CD14-positive monocyte (primary cell): Measurements from ENCODE around the gene ZMAT2. TPM values are rescaled to one million over a fixed set of nuclear protein-coding genes. Genes with fewer than 3 reads are reported as not detected.
A peak's percentile ranks its signal among the peaks of the same experiment; 100 is the strongest.
"Not testable (repeated sequence)": the region's sequence is repeated elsewhere in the genome, so short reads cannot be mapped to it uniquely, and the experiment has no call there.

Source experiments
- DNase-seq, 3 donors: peaks; one replicate each; pipeline ENCODE4 v3.0.0-alpha.2; 2011 to 2022
- H2AFZ ChIP-seq: 2 replicates; pipeline ENCODE4 v1.6.0; 2012; ENCODE audit warnings: mild to moderate bottlenecking, low read depth, low read length, inconsistent platforms; ENCODE audit not compliant: insufficient read depth, poor library complexity, severe bottlenecking
- H3K27ac ChIP-seq, 2 donors: 1 replicate in 1 of 2; 2 replicates in 1 of 2; pipeline ENCODE4 v1.5.1; 2012 to 2013; ENCODE audit warnings: low read length in 2 of 2, control low read depth in 1 of 2, inconsistent platforms in 1 of 2, low read depth in 1 of 2, mild to moderate bottlenecking in 1 of 2
- H3K27me3 ChIP-seq, 2 donors: one replicate each; pipeline versions ENCODE4 v1.6.0 to v1.6.1; 2011 to 2013; ENCODE audit warnings: low read length in 2 of 2; ENCODE audit not compliant: control insufficient read depth in 2 of 2, insufficient read depth in 2 of 2
- H3K36me3 ChIP-seq, 2 donors: replicated peaks in 1 of 2; 1 replicate in 1 of 2; 2 replicates in 1 of 2; pipeline versions ENCODE4 v1.5.1 to v1.6.1; 2012 to 2013; ENCODE audit warnings: low read length in 2 of 2, control low read depth in 1 of 2, inconsistent platforms in 1 of 2, mild to moderate bottlenecking in 1 of 2; ENCODE audit not compliant: insufficient read depth in 2 of 2, control insufficient read depth in 1 of 2
- H3K4me1 ChIP-seq, 2 donors: 1 replicate in 1 of 2; 2 replicates in 1 of 2; pipeline versions ENCODE4 v1.5.1 to v1.6.1; 2012 to 2013; ENCODE audit warnings: low read length in 2 of 2, control low read depth in 1 of 2, inconsistent platforms in 1 of 2, mild to moderate bottlenecking in 1 of 2, moderate library complexity in 1 of 2; ENCODE audit not compliant: insufficient read depth in 2 of 2, control insufficient read depth in 1 of 2
- H3K4me2 ChIP-seq: replicated peaks from 2 replicates; pipeline ENCODE3; 2012; ENCODE audit warnings: low read length, moderate library complexity, mild to moderate bottlenecking; ENCODE audit not compliant: poor library complexity, severe bottlenecking; ENCODE audit errors: extremely low read depth
- H3K4me3 ChIP-seq, 3 experiments: fragments of 200-600 bp in 1 of 3; sonication (generic) in 1 of 3; replicated peaks in 1 of 3; 1 replicate in 2 of 3; 2 replicates in 1 of 3; pipeline ENCODE4 v1.5.1; 2011 to 2013; ENCODE audit warnings: low read length in 3 of 3, mild to moderate bottlenecking in 3 of 3, control low read depth in 2 of 3, low read depth in 2 of 3, inconsistent platforms in 1 of 3, moderate library complexity in 1 of 3
- H3K79me2 ChIP-seq: 2 replicates; pipeline ENCODE4 v1.6.0; 2012; ENCODE audit warnings: mild to moderate bottlenecking, control low read depth, inconsistent platforms, low read length, moderate library complexity; ENCODE audit not compliant: insufficient read depth
- H3K9ac ChIP-seq: 2 replicates; pipeline ENCODE4 v1.6.0; 2017; ENCODE audit warnings: low read length, mild to moderate bottlenecking; ENCODE audit not compliant: insufficient read depth, poor library complexity, severe bottlenecking
- H3K9me3 ChIP-seq, 2 donors: replicated peaks in 1 of 2; 1 replicate in 1 of 2; 2 replicates in 1 of 2; pipeline versions ENCODE4 v1.5.1 to v1.6.1; 2012 to 2013; ENCODE audit warnings: low read length in 2 of 2, control low read depth in 1 of 2; ENCODE audit not compliant: control insufficient read depth in 1 of 2, insufficient read depth in 1 of 2
- H4K20me1 ChIP-seq: 2 replicates; pipeline ENCODE4 v1.6.0; 2012; ENCODE audit warnings: mild to moderate bottlenecking, low read length, control low read depth, moderate library complexity; ENCODE audit not compliant: insufficient read depth
- H3K27ac Mint-ChIP-seq, 7 donors: one replicate each; pipeline ENCODE4 v1.8.0; 2020; ENCODE audit warnings: mild to moderate bottlenecking in 7 of 7, mixed read lengths in 7 of 7, moderate library complexity in 6 of 7, inconsistent platforms in 2 of 7
- H3K27me3 Mint-ChIP-seq, 3 donors: one replicate each; pipeline ENCODE4 v1.8.0; 2021 to 2022; ENCODE audit warnings: low read depth in 3 of 3, mild to moderate bottlenecking in 3 of 3, mixed read lengths in 3 of 3, moderate library complexity in 3 of 3, inconsistent platforms in 1 of 3
- H3K36me3 Mint-ChIP-seq, 2 donors: one replicate each; pipeline ENCODE4 v1.8.0; 2020; ENCODE audit warnings: mixed read lengths in 2 of 2, inconsistent platforms in 1 of 2, mild to moderate bottlenecking in 1 of 2
- H3K4me1 Mint-ChIP-seq: one replicate; pipeline ENCODE4 v1.8.0; 2020; ENCODE audit warnings: mild to moderate bottlenecking, mixed read lengths
- H3K4me3 Mint-ChIP-seq, 2 donors: one replicate each; pipeline ENCODE4 v1.8.0; 2020; ENCODE audit warnings: mild to moderate bottlenecking in 2 of 2, mixed read lengths in 2 of 2, moderate library complexity in 1 of 2
- H3K9me3 Mint-ChIP-seq, 7 donors: one replicate each; pipeline ENCODE4 v1.8.0; 2020 to 2022; ENCODE audit warnings: mixed read lengths in 7 of 7, mild to moderate bottlenecking in 6 of 7, moderate library complexity in 6 of 7, inconsistent platforms in 2 of 7
- CTCF ChIP-seq: fragments of 200-600 bp; IDR thresholded peaks from one replicate; pipeline ENCODE4 v1.8.0; 2022; ENCODE audit warnings: antibody characterized with exemption, mild to moderate bottlenecking
- WGBS: methylation state at CpG from one replicate; pipeline ENCODE4 v1.1.5; 2013; ENCODE audit warnings: missing lambda C conversion rate; ENCODE audit not compliant: insufficient coverage; 5-methylcytosine and 5-hydroxymethylcytosine counted together
- intact Hi-C, 2 donors: fragments of 100-400 bp; cut with micrococcal nuclease; formaldehyde crosslinking; loops; one replicate each; pipeline versions ENCODE4 v1.15.0 to v1.15.1; 2023
- polyA plus RNA-seq, 3 donors: library from polyadenylated mRNA; depleted of rRNA in 1 of 3; unstranded in 2 of 3; stranded (reverse) in 1 of 3; fragments of 300-500 nt in 2 of 3; fragments of >200 nt in 1 of 3; fragmentation: Illumina TruSeq in 2 of 3; gene quantifications; 1 replicate in 2 of 3; 2 replicates in 1 of 3; pipeline ENCODE4 v1.2.3, GENCODE V29; 2012 to 2021

Gene ZMAT2
- polyA plus RNA-seq, 3 donors = 22.5 to 59.5 (median 52.5) TPM

GRCh38 chr5:140718266-140718592 is 18.0 kb downstream of the ZMAT2 start:
- H3K4me3 Mint-ChIP-seq = no peak overlapping the region
- DNase-seq = no peak
- H3K27me3 Mint-ChIP-seq = peaks cover 4 to 11% (median 7%) of the 10 kb centered on the region in 3 donors
- Histone ChIP-seq H3K27me3 (peaks cover 0 to 3% of the 10 kb centered on the region in 2 donors), H4K20me1 (no peaks in the 10 kb centered on the region), H2AFZ (no peak overlapping the region), H3K9me3 (no peaks in the 10 kb centered on the region), H3K27ac (no peak overlapping the region), H3K4me1 (no peaks in the 10 kb centered on the region), H3K4me2 (no peak overlapping the region), H3K9ac (no peak overlapping the region), H3K4me3 (no peak overlapping the region), H3K79me2 (no peaks in the 10 kb centered on the region), H3K36me3 (no peaks in the 10 kb centered on the region)
- peaks cover 2% of the 10 kb centered on the region for H3K4me1 Mint-ChIP-seq
- TF ChIP-seq CTCF = no peak
- peak overlapping the region in 2 of 7 donors; percentile 34 to 51 for H3K27ac Mint-ChIP-seq
- peaks cover 0 to 4% (median 2%) of the 10 kb centered on the region in 7 donors for H3K9me3 Mint-ChIP-seq
- no peaks in the 10 kb centered on the region for H3K36me3 Mint-ChIP-seq
- intact Hi-C loops = loop anchor here (10.0 kb wide), 2 partner anchors 153 to 353 kb away; partner anchors contain the start of genes APBB3 (in 1 of the 2), SLC35A4 (in 1 of the 2) and SLC4A9 (in 1 of the 2)
- 90% methylated on average over 5 of the region's 7 CpGs for WGBS

DNA sequence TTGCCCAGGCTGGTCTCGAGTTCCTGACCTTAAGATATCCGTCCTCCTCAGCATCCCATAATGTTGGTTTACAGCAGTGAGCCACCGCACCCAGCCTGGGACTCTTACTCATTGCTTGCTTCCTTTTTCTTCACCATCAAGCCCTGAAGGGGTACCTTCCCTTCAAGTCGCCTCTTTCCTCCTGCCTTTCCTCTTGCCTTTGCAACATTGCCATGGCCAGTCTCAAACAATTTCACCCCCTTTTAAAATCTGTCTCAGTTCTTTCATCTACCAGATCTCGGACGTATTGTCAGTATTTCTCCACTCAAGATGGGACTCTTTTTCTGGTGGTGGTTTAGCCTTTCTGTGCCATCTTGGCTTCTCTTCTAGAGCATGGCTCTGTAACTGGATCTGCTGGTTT is 20.5 kb downstream of the ZMAT2 start:
- H3K4me1 ChIP-seq, H3K4me3 Mint-ChIP-seq, H3K36me3 ChIP-seq, H3K36me3 Mint-ChIP-seq, H3K27ac ChIP-seq, H4K20me1 ChIP-seq, H2AFZ ChIP-seq, DNase-seq, H3K4me2 ChIP-seq, H3K4me3 ChIP-seq, H3K79me2 ChIP-seq, H3K9ac ChIP-seq, H3K4me1 Mint-ChIP-seq, H3K9me3 ChIP-seq: not testable (repeated sequence)
- H3K27me3 ChIP-seq = peaks cover 0 to 12% of the 10 kb centered on the region in 2 donors
- WGBS = 38% methylated on average over 3 of the region's 6 CpGs
- intact Hi-C loops = loop anchor here in 1 of 2 donors (10.0 kb wide), 1 partner anchor 346 kb away; no protein-coding TSS in a partner anchor
- peaks cover 0 to 12% (median 8%) of the 10 kb centered on the region in 7 donors for H3K9me3 Mint-ChIP-seq
- H3K27ac Mint-ChIP-seq = peak overlapping the region in 1 of 7 donors; percentile 41
- H3K27me3 Mint-ChIP-seq = peaks cover 14 to 26% (median 26%) of the 10 kb centered on the region in 3 donors

- intact Hi-C loops = loop anchor here in 1 of 2 donors (10.0 kb wide), 1 partner anchor 347 kb away; no protein-coding TSS in a partner anchor
- Mint-ChIP-seq H3K4me1 (peaks cover 11% of the 10 kb centered on the region), H3K9me3 (peaks cover 0 to 17% (median 9%) of the 10 kb centered on the region in 7 donors), H3K27me3 (peaks cover 21 to 32% (median 31%) of the 10 kb centered on the region in 3 donors)
- H3K27me3 ChIP-seq = peaks cover 3 to 19% of the 10 kb centered on the region in 2 donors
- 83% methylated on average over 1 of the region's 5 CpGs for whole genome bisulfite sequencing
- H3K27ac Mint-ChIP-seq, H3K4me3 ChIP-seq, DNase-seq, H3K36me3 ChIP-seq, H3K4me2 ChIP-seq, H2AFZ ChIP-seq, H3K9ac ChIP-seq, H4K20me1 ChIP-seq, H3K36me3 Mint-ChIP-seq, H3K9me3 ChIP-seq, H3K27ac ChIP-seq, H3K4me3 Mint-ChIP-seq, H3K79me2 ChIP-seq, H3K4me1 ChIP-seq: not testable (repeated sequence)
Observed at GRCh38 chr5:140721395-140721794, 21.1 kb downstream of the ZMAT2 start.
